Loucy (cell line): ENCODE results near the gene PPFIBP2.

Experiments
- H2AFZ ChIP-seq: fragments of 200-600 bp; sonication (generic); 2 replicates; pipeline ENCODE4 v1.6.0; 2016; ENCODE audit warnings: antibody characterized with exemption, mild to moderate bottlenecking, low read length, moderate library complexity
- H3F3A ChIP-seq: fragments of 200-600 bp; 2 replicates; pipeline ENCODE4 v1.6.0; 2016; ENCODE audit warnings: antibody characterized with exemption, low read depth, mild to moderate bottlenecking
- H3K27me3 ChIP-seq: fragments of 200-600 bp; sonication (generic); 2 replicates; pipeline ENCODE4 v1.6.1; 2014; ENCODE audit warnings: low read length, mild to moderate bottlenecking; ENCODE audit not compliant: insufficient read depth, poor library complexity, severe bottlenecking
- H3K36me3 ChIP-seq: fragments of 200-600 bp; sonication (generic); 2 replicates; pipeline ENCODE4 v1.6.1; 2016; ENCODE audit warnings: low read length; ENCODE audit not compliant: insufficient read depth
- H3K4me1 ChIP-seq: fragments of 200-600 bp; sonication (generic); 2 replicates; pipeline ENCODE4 v1.5.1; 2014; ENCODE audit warnings: low read length, mild to moderate bottlenecking; ENCODE audit not compliant: insufficient read depth, poor library complexity, severe bottlenecking
- H3K4me2 ChIP-seq: fragments of 200-600 bp; sonication (generic); 2 replicates; pipeline ENCODE4 v1.6.0; 2014; ENCODE audit warnings: antibody characterized with exemption, low read length, low read depth, mild to moderate bottlenecking; ENCODE audit not compliant: poor library complexity, severe bottlenecking
- H3K4me3 ChIP-seq: fragments of 200-600 bp; sonication (generic); 2 replicates; pipeline ENCODE4 v1.5.1; 2014; ENCODE audit warnings: low read length, mild to moderate bottlenecking, mixed read lengths; ENCODE audit not compliant: poor library complexity, severe bottlenecking
- H3K79me2 ChIP-seq: fragments of 200-600 bp; sonication (generic); 2 replicates; pipeline ENCODE4 v1.6.1; 2014; ENCODE audit warnings: low read length; ENCODE audit not compliant: insufficient read depth
- H3K9ac ChIP-seq: fragments of 200-600 bp; sonication (generic); 2 replicates; pipeline ENCODE4 v1.6.0; 2014; ENCODE audit warnings: mild to moderate bottlenecking, low read depth, low read length, moderate library complexity; ENCODE audit not compliant: poor library complexity, severe bottlenecking
- H3K9me2 ChIP-seq: fragments of 200-600 bp; sonication (generic); replicated peaks from 2 replicates; pipeline ENCODE4 v1.6.1; 2016; ENCODE audit warnings: low read depth, low read length, mixed read lengths
- H3K9me3 ChIP-seq: fragments of 200-600 bp; sonication (generic); 2 replicates; pipeline ENCODE4 v1.6.1; 2014; ENCODE audit warnings: mild to moderate bottlenecking, antibody characterized with exemption, low read length, low read depth; ENCODE audit not compliant: insufficient read depth
- H4K20me1 ChIP-seq: fragments of 200-600 bp; sonication (generic); 2 replicates; pipeline ENCODE4 v1.6.0; 2014; ENCODE audit warnings: antibody characterized with exemption, low read length, mild to moderate bottlenecking; ENCODE audit not compliant: insufficient read depth, poor library complexity, severe bottlenecking
- EZH2phosphoT487 ChIP-seq: fragments of 200-600 bp; IDR thresholded peaks from 2 replicates; pipeline ENCODE4 v1.6.1; 2018; ENCODE audit warnings: antibody characterized with exemption, mild to moderate bottlenecking, moderate library complexity, borderline replicate concordance
- TF ChIP-seq, protein P1 (sequence below): fragments of 200-600 bp; sonication (generic); conservative IDR thresholded peaks from 2 replicates; pipeline ENCODE4 v1.5.1; 2014; ENCODE audit warnings: mild to moderate bottlenecking, antibody characterized with exemption, low read length

PPFIBP2 gene

DNA sequence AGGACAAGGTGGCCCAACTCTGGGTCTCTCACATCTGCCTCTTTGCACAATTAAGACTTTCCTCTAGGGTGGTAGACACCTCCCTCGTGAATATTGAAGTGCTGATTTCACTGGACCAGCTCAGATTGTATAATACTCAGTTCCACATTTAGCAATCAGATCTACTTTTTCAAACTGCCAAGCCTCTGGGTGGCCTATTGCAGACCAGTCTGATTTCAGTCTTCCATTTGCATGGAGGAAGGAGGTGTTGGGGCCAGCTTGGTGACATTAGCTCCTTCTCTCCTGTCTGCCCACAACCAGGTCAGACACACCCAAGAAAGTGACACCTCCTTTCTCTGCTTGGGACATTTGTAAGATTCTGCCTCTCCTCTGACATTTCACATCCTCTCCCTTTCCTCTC, 78.2 kb downstream of the PPFIBP2 start:
- no peak overlapping the region for H3K4me3 ChIP-seq
- H3K9ac ChIP-seq, result no peak overlapping the region
- H3K4me1 ChIP-seq, result no peaks in the 10 kb centered on the region
- TF ChIP-seq EZH2phosphoT487, result no peak
- H4K20me1 ChIP-seq, result no peaks in the 10 kb centered on the region
- no peak overlapping the region for H2AFZ ChIP-seq
- H3K9me2 ChIP-seq, result no peaks in the 10 kb centered on the region
- no peaks in the 10 kb centered on the region for H3K79me2 ChIP-seq
- H3K4me2 ChIP-seq, result no peak overlapping the region
- no peaks in the 10 kb centered on the region for H3K9me3 ChIP-seq
- H3K36me3 ChIP-seq, result no peaks in the 10 kb centered on the region
- H3K27me3 ChIP-seq, result peaks cover 30% of the 10 kb centered on the region
- H3F3A ChIP-seq, result no peaks in the 10 kb centered on the region

DNA sequence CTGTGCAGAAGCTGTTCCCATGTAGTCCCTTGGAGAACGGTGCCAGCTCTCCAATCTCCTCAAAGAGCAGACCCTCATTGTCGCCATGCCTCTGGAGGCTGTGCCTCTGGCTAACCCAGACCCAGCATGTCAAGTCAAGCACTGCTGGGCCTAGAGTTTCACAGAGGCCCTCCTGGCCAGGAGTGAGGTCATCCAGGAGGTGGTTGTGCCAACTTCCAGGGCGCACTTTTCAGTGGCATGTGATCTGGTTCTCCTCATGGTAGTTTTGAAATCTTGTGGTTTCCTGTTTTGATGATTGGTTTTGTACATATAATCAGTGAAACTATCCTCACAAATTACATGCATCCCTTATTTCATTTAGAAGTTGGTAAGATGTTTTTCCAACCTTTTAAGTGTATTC, 78.9 kb downstream of the PPFIBP2 start:
- TF ChIP-seq, protein P1, sequence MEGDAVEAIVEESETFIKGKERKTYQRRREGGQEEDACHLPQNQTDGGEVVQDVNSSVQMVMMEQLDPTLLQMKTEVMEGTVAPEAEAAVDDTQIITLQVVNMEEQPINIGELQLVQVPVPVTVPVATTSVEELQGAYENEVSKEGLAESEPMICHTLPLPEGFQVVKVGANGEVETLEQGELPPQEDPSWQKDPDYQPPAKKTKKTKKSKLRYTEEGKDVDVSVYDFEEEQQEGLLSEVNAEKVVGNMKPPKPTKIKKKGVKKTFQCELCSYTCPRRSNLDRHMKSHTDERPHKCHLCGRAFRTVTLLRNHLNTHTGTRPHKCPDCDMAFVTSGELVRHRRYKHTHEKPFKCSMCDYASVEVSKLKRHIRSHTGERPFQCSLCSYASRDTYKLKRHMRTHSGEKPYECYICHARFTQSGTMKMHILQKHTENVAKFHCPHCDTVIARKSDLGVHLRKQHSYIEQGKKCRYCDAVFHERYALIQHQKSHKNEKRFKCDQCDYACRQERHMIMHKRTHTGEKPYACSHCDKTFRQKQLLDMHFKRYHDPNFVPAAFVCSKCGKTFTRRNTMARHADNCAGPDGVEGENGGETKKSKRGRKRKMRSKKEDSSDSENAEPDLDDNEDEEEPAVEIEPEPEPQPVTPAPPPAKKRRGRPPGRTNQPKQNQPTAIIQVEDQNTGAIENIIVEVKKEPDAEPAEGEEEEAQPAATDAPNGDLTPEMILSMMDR, result no peak
- TF ChIP-seq EZH2phosphoT487, result no peak
- no peaks in the 10 kb centered on the region for H3K79me2 ChIP-seq
- no peaks in the 10 kb centered on the region for H3K4me1 ChIP-seq

GRCh38 chr11:7593481-7593880, 79.7 kb downstream of the PPFIBP2 start:
- Histone ChIP-seq H3K27me3 (peaks cover 15% of the 10 kb centered on the region), H3K4me3 (no peak overlapping the region), H3K9ac (no peak overlapping the region), H2AFZ (no peak overlapping the region), H4K20me1 (no peaks in the 10 kb centered on the region), H3K4me1 (no peaks in the 10 kb centered on the region), H3K79me2 (no peaks in the 10 kb centered on the region), H3F3A (no peaks in the 10 kb centered on the region), H3K4me2 (no peak overlapping the region), H3K36me3 (no peaks in the 10 kb centered on the region), H3K9me3 (no peaks in the 10 kb centered on the region), H3K9me2 (no peaks in the 10 kb centered on the region)
- no peak for TF ChIP-seq EZH2phosphoT487
- TF ChIP-seq, protein P1, result no peak

More for the DNA sequence above, 78.9 kb downstream of the PPFIBP2 start:
- Histone ChIP-seq H3K4me2 (no peak overlapping the region), H3K9ac (no peak overlapping the region), H4K20me1 (no peaks in the 10 kb centered on the region), H3K9me3 (no peaks in the 10 kb centered on the region), H3K36me3 (no peaks in the 10 kb centered on the region), H3K27me3 (peaks cover 23% of the 10 kb centered on the region), H3K4me3 (no peak overlapping the region), H2AFZ (no peak overlapping the region), H3F3A (no peaks in the 10 kb centered on the region), H3K9me2 (no peaks in the 10 kb centered on the region)
